RPMI8226 (cell line): ENCODE results near the gene PPP1R1B.
"Not testable (repeated sequence)": the region's sequence is repeated elsewhere in the genome, so short reads cannot be mapped to it uniquely, and the experiment has no call there.

Source experiments
- DNase-seq: peaks from one replicate; pipeline ENCODE4 v3.0.0-alpha.2; 2015

PPP1R1B gene

DNA sequence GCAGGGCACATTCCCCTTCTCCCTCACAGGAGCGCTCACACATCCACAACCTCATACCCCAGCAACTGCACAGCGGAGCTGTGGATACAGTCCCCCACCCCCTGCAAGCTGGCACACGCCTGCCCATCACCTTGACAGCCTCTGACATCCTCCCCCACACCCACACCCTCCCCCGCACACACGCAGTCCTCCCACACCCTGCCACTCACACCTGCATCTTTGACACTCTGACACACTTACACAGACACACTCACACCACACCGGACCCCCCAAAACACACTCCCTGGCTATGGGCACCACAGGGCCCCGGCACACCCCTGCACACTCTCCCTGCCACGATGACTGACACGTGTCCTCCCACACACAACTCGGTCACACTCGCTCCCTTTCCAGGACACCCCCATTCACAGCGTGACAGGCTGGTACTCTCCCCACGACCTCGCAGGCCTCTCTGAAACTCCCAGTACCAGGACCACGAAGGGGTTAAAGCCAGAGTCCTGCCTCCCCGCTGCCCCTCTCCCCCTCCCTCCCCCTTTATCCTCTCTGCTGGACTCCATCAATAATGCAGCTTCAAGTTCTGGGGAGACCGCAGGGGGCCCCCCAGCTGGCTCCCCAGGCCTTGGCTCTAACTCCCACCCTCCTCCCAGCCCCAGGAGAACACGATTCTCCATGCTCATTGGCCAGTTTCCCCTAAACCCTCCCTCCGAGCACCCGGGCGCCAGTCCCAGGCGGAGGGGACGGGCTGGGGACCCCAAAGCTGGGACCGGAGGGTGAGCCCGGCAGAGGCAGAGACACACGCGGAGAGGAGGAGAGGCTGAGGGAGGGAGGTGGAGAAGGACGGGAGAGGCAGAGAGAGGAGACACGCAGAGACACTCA, at the start of gene PPP1R1B:
Gene PPP1R1B, plus strand, starts transcription at position 782 of the 876 bp plus-strand sequence. CDS start 441 bp downstream, outside the sequence.
- no peak for DNase-seq

DNA sequence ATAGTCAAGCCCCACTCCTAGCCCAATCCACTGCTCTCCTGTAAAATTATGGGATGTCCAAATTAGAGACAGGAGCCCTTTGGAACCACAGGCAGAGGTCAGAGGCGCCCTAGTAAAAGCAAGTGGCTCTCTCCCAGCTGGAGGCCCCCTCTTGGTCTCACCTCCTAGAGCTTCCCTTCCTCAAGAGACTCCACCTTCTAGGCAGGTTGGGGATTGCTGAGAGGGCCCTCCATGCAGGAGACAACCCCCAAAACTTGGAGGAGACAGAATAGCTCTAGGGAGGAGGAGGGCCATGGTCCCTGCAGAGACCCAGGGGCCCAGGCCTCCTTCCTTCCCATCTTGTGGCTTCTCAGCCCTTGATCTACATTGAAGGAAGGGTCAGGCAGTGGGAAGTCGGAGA, 48.5 kb upstream of the PPP1R1B start:
- no peak for DNase-seq

DNA sequence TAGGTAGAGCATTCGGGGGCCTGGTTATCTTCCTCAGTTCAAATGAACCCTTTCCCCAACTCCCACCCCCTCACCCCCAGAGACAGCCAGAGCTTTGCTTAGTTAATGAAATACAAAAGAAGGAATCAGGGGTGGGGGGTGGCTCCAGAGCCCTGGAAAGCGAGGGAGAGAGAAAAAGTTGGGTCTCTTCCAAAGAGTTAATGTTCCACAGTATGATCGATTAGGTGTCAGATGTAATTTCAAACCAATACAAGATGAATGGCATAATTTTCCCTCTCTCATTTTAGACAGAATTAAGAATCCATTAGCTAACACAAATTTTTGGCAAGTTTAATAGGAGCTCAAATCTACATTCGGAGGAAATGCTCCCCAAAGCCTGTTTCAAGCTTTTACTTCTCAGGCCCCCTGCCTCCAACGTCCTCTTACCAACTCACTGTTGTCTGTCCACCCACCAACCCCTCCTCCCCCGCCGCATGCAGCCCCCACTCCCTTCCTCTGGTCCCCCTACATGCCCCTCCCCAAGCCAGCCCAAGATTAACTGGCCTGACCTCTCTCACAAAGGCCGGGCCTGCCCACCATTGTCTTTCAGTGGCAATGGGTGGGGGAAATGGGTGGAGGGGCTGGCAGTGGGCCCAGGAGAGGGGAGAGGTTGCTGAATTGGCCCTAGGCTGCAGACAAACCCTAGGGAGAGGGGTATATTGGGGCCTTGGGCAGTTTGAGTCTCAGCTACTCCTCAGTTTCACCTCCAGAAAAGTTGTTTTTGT, 47.3 kb upstream of the PPP1R1B start:
- no peak for DNase-seq

DNA sequence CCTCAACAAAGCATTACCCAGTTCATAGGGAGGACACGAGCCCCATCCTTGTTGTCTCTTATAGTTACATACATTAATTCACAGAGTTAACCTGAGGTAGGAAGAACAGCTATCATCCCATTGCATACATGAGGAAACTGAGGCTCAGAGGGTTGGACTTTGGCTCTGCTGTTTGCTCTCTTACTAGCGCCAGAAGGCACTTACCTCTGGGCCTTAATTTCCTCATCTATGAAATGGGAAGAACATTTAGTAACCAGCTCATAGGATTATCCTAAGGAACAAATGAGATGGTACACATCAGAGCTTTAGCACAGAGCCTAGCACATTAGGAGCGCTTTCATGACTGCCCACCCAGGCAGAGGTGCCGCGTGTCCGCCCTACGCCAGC, 46.7 kb upstream of the PPP1R1B start:
- DNase-seq, result no peak

DNA sequence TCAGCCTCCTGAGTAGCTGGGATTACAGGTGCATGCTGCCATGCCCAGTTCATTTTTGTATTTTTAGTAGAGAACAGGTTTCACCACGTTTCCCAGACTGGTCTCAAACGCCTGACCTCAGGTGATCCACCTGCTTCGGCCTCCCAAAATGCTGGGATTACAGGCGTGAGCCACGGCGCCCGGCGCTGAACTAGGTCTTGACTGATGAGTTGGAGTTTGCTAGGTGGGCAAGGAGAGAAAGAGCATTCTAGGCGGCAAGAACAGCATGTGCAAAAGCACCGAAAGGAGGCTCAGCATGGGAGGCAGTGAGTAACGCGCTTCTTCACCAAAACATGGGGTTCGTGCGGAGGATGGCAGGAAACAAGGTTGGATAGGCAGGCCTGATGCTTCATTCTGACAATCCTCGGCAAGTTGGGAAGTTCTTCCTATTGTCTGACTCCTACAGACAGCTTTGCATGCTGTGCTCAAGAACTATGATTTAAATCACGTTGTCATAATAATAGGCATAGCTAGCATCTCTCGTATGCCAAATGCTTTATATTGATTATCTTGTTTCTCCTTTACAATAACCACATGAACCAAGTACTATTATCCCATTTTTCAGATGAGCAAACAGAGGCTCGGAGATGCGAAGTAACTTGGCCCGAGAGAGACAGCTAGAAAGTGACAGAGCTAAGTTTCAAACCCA, 45.5 kb upstream of the PPP1R1B start:
- no peak for DNase-seq

DNA sequence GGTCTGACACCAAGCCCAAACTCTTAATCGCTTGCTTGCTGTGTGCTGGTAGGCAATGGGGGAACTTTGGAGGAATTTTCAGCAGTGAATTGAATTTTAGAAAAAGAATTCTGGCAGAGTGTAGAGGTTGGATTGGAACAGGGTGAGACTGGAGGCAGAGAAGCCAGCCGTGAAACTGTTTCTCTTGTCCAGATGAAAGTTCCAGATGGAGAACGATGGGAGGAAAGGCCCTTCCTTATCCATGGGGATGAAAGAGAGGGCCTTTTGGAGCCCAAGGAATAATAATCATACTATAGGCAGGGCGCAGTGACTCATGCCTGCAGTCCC, 45.0 kb upstream of the PPP1R1B start:
- DNase-seq, result no peak

DNA sequence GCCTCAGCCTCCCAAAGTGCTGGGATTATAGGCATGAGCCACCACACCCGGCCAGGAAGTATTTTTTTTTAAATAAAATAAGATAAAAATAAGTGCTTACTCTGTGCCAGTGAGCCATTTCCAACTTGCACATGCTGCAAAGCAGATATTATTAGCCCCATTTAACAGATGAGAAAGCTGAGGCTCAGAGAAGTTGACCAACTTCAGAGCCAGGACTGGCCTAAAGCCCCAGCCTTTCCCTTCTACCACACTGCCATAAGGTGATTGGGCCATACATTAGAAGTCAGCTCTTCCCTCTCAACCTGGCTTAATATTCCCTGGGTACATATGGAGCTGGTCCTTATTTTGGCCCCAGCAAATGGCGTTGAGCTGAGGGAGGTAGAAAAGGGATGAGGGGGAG, 44.1 kb upstream of the PPP1R1B start:
- DNase-seq, result no peak

DNA sequence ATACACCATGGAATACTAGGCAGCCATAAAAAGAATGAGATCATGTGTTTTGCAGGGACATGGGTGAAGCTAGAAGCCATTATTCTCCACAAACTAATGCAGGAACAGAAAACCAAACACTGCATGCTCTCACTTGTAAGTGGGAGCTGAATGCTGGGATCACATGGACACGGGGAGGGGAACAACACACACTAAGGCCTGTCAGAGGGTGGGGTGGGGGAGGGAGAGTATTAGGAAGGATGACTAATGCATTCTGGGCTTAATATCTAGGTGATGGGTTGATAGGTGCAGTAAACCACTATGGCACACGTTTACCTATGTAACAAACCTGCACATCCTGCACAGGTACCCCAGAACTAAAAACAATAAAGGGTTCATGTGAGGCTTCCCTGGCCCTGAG, 36.6 kb upstream of the PPP1R1B start:
- DNase-seq, result not testable (repeated sequence)

DNA sequence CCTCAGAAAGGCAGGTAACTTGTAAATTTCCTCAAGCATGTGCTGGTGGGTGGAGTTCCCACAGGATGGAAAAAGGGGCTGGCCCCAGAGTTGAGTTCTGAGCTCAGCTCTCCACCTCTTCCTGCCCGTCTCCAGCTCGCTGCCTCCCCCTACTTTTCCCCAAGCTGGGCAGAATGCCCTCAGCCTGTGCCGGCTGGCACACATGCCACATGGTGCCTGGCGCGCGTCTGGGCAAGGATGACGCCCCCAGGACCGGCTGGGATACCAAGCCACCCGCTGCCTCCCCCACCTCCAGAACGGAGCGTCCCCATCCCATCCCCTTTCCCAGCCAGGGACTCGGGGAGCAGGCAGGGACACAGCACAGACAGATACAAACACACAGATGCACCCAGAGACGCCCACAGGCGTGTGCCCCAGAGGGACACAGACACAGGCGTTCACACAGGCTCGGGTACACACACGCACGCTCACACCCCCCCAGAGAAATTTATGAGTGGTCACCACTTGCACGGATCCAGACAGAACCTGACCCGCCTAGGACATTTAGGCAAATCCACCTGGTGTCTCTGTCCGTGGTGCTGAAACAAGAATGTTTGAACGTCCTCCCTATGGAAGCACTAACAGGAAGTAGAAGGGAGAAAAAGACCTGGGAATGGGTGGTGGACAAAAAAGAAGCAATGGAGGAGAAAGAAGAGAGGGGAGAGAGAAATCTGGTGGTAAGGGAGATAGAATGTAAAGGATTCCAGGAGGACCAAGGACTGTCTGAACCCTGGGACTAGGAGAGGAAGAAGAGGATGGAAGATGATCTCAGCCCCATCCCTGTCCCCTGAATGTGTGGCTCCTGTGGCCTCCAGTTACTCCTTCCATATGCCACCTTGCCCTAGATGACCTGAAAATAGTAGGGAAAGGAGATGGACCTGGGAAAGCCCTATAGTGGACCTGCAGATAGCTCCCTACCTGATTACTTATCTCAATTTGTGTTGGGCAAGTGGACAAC, 34.5 kb upstream of the PPP1R1B start:
- peak; percentile 70 for DNase-seq

DNA sequence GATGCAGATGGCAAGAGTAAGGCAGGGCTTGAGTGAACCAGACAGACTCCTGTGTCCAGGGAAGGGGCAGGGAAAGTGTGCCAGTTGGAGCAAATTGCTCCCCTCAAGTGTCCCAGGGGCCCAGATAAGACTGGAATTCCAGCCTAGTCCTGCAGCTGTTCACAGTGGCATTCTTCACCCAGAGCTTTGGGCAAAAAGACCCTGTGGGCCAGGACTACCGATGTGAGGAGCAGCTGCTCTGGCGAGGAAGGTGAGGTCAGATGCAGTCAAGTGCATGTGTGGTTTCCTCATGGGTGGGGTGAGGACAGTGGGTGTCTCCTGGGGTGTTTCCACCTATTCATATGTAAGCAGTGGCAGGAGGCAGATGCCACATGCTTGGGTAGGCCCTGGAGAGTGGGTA, 33.4 kb upstream of the PPP1R1B start:
- DNase-seq, result no peak

DNA sequence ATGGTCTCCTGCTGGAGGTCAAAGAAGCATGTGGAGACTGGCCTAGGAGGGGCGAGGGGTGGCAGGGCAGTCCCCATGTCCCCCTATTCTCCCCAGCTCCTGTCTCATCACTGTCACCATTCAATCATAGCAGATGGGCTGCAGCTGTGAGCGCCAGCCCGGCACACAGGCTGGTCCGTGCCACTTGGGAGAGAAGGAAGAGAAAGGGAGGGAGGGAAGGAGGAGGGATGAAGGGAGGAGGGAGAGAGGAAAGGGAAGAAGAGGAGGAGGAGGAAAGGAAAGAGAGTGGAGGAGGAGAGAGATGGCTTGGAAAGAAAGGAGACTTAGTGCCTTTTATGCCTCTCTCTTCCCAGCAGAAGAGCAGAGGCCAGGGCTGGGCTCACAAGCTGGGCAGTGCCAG, 31.5 kb upstream of the PPP1R1B start:
- DNase-seq, result no peak

DNA sequence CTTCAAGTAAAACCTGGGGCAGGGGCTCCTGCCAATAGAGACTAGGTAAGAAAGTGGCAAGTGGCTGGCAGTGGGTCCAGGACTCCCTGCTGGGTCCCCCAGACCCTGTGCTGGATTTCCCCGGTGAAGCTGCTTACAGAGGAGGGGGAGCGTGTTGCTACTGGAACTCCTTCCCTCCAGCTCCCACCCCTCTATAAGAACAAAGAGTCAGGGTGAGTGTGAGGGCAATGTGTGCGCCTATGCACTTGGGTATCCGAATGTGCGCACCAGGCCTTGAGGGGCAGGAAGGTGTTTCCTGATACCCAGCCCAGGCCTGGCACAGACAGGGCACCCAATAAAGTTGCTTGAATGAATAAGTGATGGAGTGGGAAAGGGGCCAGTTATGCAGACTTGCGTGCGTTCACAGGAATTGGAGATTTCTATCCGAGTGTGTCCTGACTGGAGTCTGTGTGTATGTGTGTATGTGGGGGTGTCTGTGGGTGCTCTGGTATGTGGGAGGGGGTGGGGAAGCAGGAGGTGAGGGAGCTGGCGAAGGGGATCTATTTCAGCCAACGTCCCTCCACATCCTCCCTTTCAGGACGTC, 30.7 kb upstream of the PPP1R1B start:
- DNase-seq, result no peak

DNA sequence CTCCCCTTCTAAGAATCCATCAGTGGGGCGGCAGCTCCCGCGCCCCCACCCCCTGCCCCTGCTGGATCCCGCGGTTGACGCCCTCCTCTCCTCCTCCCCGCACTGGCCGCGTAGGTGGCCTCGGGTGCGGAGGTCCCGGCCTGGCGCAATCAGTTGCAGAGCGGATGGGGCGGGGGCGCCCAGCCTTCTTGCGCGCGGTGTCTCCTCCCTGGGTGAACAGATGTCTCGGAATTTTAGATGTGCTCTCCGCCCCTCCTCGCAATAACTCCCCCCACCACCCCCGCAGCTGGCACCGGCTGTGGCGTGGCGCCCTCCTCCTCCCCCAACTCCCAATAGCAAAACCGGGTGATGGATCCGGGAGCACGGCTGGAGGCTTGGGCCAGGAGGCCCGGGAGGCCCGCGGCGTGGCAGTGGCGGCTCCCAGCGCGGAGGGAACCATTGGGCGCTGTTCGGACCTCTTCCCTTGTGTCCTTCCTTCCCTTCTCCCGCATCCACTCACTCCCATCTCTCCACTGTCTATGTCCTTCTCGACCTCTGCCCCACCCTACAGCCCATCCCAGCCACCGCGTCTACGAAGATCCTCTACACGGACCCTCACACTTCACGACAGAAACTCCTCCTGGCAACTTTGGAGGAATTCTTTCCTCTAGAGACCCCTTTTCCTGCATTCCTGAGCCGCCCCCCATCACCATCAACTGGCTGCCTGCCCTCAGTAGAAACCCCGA, 30.0 kb upstream of the PPP1R1B start:
- DNase-seq, result no peak

DNA sequence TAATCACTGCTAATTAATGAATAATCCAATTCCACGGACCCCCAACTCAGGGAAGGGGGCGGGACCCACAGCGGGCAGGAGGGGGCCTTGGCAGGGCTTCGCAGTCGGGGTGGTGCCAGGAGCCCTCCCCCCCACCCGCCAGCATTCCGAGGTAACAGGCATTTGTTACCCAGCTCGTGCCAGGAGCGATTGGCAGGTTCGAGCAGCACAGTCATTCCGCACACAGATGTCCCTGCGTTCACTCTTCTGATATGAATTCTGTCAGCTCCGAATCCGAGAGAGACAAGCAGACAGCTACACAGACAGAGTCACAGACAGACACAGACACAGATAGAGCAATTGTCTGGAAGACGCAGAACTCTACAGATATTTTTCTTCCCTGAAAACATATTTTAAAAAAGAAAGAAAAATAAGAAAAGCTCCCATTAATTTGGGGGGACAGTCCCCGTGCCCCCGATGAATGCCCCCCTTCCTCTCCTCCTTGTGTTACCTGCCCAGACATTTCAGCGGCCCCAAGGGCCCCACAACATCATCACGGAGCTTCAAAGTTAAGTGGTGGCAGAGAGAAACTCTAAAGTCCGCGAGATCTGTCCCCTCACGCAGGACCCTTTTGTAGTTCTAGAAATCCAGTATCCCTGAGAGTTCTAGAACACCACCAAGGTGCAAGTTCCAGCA, 29.2 kb upstream of the PPP1R1B start:
- DNase-seq, result no peak

DNA sequence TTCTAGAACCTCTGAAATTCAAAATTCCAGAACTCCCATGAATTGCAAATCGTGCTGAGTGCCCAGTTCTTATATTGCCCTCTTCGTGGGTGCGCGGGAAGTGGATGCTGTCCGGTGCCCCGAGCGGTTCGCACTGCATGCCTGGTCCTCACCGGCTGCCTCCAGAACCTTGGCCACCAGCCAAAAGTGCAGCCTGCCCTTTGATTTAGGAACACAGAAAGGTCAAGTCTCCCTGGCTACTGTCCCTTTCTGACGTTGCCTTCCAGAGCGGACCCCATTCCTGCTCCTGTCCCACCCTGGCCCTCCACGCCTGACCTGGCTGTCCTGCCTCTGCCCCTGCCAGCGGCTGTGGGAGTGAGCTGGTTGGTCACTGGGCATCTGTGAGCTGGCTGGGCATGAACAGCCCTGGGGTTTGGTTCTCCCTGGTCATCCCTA, 28.7 kb upstream of the PPP1R1B start:
- DNase-seq, result peak; percentile 29

DNA sequence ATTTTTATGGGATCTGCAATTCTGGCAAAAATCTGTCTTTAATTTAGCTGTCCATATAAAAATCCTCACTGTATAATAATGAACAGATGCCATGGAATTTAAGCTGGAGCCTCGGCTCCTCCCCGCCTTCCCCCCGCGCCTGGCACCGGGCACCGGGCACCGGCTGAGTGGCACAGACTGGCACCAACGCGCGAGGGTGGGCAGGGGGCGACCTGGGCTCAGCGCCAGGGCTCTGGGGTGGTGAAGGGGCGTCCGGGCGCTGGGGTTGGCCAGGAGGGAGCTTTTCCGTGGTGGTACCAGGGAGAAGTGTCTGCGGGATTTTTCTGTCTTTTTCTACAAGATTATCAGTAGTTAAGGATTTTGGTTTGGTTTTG, 28.1 kb upstream of the PPP1R1B start:
- DNase-seq, result no peak

DNA sequence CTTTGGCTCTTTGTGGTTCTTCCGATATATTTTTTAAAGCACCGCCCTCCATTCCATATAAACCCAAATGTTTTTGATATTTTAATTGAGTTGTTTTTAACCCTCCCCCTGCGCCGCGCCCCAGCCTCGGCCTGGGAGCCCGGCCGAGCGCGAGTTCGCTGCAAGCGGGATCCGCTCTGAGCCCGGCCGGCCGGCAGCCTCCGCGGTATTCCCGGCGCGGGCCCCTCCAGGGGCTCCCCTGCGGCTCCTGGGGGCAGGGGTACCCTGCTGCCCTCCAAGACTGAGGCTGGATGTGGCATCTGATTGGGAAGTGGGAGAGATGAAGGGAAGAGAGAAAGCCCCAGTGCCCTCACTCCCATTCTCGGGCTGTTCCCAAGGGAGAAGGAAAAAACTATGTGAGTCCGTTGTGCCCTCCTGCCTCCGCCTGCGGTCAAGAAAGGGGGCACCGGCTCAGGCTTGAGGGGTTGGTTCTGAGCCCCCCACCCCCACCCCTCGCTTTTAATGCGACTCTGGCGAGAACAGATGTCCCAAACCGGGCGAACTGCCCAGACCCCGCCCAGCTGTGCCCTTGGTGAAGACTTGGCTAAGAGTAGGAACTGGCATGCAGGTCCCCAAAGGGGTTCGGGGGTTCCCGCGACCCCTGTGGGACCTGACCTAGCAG, 27.6 kb upstream of the PPP1R1B start:
- peak; percentile 61 for DNase-seq

DNA sequence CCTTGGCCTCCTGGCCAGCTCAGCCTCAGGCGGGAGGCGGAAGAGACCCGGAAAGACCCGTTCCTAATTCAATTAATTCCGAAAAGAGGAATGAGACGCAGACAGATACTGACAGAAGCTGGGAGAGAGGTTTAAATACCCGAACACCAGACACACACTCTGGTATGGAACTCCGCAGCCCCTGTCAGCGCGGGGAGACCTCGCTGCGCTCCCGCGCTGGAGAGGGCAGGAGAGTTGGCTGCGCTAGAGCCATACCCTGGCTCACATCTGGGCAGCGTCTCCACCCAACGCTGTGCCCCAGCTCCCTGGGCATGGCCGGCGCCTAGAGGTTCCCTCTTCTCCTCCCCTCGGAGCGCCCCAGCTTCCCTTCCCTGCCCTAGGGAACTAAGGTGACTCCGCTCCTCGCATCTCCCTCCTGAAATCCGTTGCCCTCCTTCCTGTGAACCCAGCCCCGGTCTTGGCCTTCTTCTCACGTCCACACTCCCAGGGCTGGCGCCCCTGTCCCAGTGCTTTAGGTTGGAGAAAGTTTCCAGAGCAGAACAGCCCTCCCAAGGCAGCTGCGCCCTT, 27.0 kb upstream of the PPP1R1B start:
- no peak for DNase-seq

DNA sequence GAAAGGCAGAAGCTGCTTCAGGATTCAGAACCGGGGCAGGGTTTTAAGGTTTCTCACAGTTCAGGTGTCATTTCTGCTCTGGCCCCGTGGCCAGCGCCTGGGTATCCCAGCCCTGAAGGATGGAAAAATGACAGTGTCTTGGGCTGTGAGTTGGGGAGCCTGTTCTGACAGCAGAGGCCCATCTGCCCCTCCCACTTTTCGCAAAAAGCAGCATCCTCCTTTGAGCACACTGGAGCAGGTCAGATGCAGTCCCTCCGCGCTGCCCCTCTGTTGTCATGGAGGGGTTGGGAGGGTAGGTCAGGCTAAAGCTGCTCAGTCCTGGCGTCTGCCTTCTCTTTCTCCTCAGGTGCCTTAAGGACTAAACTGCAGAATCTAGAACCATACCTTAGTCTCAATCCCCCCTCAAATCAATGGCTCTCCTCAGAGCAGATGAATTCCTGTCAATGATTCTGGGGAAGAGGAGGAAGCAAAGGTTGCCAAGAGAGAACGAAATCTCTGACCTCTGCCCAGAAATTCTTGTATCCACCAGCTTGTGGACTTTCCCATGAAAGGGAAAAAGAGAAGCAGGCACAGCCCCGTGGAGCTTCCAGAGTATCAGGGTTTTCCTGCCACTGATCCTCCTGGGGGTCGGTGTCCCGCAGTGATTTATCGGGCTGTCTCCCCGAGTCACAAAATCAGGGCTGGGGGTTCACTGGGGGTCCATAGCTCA, 26.3 kb upstream of the PPP1R1B start:
- no peak for DNase-seq
